ENCODE measurements around the gene PCDHB7. TPM values are rescaled to one million over a fixed set of nuclear protein-coding genes. Genes with fewer than 3 reads are reported as not detected.
"Not testable (repeated sequence)": the region's sequence is repeated elsewhere in the genome, so short reads cannot be mapped to it uniquely, and the experiment has no call there.

Gene PCDHB7
- total RNA-seq (not detected), total RNA-seq (0 reads per million in 2 donors)

GRCh38 chr5:141172381-141173204 is at the start of gene PCDHB7:
PCDHB7 (plus strand) TSS chr5:141172644; CDS start chr5:141172836, 192 bp downstream.
- H3K4me1 Mint-ChIP-seq, result peaks cover 6% of the 10 kb centered on the region
- H3K27me3 Mint-ChIP-seq, result peaks cover 35% of the 10 kb centered on the region
- no peak within 1 kb of the TSS for H3K27ac Mint-ChIP-seq
- no peaks in the 10 kb centered on the region for H3K9me3 ChIP-seq (ENCODE audit: control insufficient read depth, low read length, poor library complexity, severe bottlenecking)
- DNase-seq, result no peak
- ATAC-seq, result no peak
- no peak within 1 kb of the TSS for H3K4me3 Mint-ChIP-seq
- peaks cover 6% of the 10 kb centered on the region for H3K36me3 Mint-ChIP-seq (ENCODE audit: low read depth)

DNA sequence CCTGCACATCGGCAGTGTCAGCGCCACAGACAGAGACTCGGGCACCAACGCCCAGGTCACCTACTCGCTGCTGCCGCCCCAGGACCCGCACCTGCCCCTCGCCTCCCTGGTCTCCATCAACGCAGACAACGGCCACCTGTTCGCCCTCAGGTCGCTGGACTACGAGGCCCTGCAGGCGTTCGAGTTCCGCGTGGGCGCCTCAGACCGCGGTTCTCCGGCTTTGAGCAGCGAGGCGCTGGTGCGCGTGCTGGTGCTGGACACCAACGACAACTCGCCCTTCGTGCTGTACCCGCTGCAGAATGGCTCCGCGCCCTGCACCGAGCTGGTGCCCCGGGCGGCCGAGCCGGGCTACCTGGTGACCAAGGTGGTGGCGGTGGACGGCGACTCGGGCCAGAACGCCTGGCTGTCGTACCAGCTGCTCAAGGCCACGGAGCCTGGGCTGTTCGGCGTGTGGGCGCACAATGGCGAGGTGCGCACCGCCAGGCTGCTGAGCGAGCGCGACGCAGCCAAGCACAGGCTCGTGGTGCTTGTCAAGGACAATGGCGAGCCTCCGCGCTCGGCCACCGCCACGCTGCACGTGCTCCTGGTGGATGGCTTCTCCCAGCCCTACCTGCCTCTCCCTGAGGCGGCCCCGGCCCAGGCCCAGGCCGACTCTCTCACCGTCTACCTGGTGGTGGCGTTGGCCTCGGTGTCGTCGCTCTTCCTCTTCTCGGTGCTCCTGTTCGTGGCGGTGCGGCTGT is 48.9 kb upstream of the PCDHB7 start:
- not testable (repeated sequence) for H3K27ac Mint-ChIP-seq; ATAC-seq; H3K36me3 Mint-ChIP-seq (ENCODE audit: low read depth); H3K9me3 ChIP-seq (ENCODE audit: control insufficient read depth, low read length, poor library complexity, severe bottlenecking); H3K4me1 Mint-ChIP-seq; DNase-seq; H3K4me3 Mint-ChIP-seq
- peaks cover 24% of the 10 kb centered on the region for H3K27me3 Mint-ChIP-seq

DNA sequence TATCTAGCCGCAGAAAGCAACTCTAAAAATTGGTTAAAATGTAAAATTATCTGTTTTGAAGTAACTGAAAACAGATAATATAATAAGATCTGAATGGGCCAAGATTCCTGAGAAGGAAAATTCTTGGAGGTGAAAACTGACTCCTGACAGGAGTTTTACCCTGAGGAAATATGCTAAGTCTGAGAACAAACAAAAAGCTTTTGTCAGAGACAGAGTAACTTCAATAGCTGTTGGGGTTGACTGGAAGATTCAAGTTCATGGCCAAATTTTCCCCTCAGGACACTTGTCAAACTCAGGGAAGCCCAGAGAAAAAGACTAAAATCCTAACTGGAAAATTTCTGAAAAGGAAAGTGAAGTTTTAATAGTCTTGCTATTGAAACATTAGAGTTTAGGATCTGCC is 45.1 kb upstream of the PCDHB7 start:
- ATAC-seq, result no peak

DNA sequence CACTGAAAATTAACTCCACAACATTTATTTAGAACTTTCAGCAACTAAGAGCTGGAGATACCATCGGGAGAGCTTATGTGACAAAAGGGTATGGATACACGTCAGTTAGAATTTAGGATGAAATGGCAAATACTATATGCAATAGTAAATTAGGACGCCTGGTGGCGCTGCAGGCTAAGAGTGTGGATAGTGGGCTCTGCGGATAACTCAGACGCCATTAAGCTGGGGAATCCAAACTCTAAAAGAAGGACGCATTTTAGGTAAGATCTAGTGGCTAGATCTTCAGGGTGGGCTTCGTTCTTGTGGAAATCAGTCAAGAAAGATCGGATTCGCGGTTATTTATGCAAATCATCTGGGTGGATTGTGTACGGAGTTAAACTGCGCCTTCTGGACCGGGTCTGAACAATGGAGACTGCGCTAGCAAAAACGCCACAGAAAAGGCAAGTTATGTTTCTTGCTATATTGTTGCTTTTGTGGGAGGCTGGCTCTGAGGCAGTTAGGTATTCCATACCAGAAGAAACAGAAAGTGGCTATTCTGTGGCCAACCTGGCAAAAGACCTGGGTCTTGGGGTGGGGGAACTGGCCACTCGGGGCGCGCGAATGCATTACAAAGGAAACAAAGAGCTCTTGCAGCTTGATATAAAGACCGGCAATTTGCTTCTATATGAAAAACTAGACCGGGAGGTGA is 37.3 kb upstream of the PCDHB7 start, which contains the start of gene PCDHB5:
Gene PCDHB5 (plus strand): TSS at position 177 of the 688 bp plus-strand sequence. CDS start 229 bp downstream, at position 406.
- no peaks in the 10 kb centered on the region for H3K27me3 Mint-ChIP-seq
- H3K4me3 Mint-ChIP-seq, result peak within 1 kb of the TSS; percentile 15
- peaks cover 5% of the 10 kb centered on the region for H3K9me3 ChIP-seq (ENCODE audit: control insufficient read depth, low read length, poor library complexity, severe bottlenecking)
- no peak for DNase-seq
- H3K4me1 Mint-ChIP-seq, result no peaks in the 10 kb centered on the region
- no peaks in the 10 kb centered on the region for H3K36me3 Mint-ChIP-seq (ENCODE audit: low read depth)
- ATAC-seq, result no peak
- no peak within 1 kb of the TSS for H3K27ac Mint-ChIP-seq

More for the DNA sequence above, 45.1 kb upstream of the PCDHB7 start:
- Mint-ChIP-seq H3K27me3 (peaks cover 10% of the 10 kb centered on the region), H3K36me3 (ENCODE audit: low read depth) (no peaks in the 10 kb centered on the region), H3K4me3 (no peak overlapping the region), H3K4me1 (no peaks in the 10 kb centered on the region), H3K27ac (no peak overlapping the region)
- no peaks in the 10 kb centered on the region for H3K9me3 ChIP-seq (ENCODE audit: control insufficient read depth, low read length, poor library complexity, severe bottlenecking)
- no peak for DNase-seq

GRCh38 chr5:141135718-141136266 is 36.7 kb upstream of the PCDHB7 start:
- Mint-ChIP-seq H3K4me1 (no peaks in the 10 kb centered on the region), H3K27ac (no peak overlapping the region), H3K4me3 (no peak overlapping the region), H3K36me3 (ENCODE audit: low read depth) (no peaks in the 10 kb centered on the region), H3K27me3 (no peaks in the 10 kb centered on the region)
- DNase-seq, result no peak
- H3K9me3 ChIP-seq (ENCODE audit: control insufficient read depth, low read length, poor library complexity, severe bottlenecking), result peaks cover 5% of the 10 kb centered on the region
- no peak for ATAC-seq

GRCh38 chr5:141137346-141137745 is 35.1 kb upstream of the PCDHB7 start:
- not testable (repeated sequence) for DNase-seq; H3K27ac Mint-ChIP-seq; H3K36me3 Mint-ChIP-seq (ENCODE audit: low read depth); ATAC-seq; H3K4me3 Mint-ChIP-seq; H3K4me1 Mint-ChIP-seq; H3K9me3 ChIP-seq (ENCODE audit: control insufficient read depth, low read length, poor library complexity, severe bottlenecking); H3K27me3 Mint-ChIP-seq

- no peak for DNase-seq
- Mint-ChIP-seq H3K4me1 (no peaks in the 10 kb centered on the region), H3K27ac (no peak within 1 kb of the TSS), H3K27me3 (peaks cover 32% of the 10 kb centered on the region), H3K4me3 (no peak within 1 kb of the TSS), H3K36me3 (ENCODE audit: low read depth) (peaks cover 3% of the 10 kb centered on the region)
- no peak for ATAC-seq
- H3K9me3 ChIP-seq (ENCODE audit: control insufficient read depth, low read length, poor library complexity, severe bottlenecking), result no peaks in the 10 kb centered on the region
Measured at GRCh38 chr5:141149812-141150211, 22.6 kb upstream of the PCDHB7 start, which contains the start of gene PCDHB6. PCDHB6 (plus strand) TSS chr5:141150057; CDS start chr5:141150258, 201 bp downstream.

DNA sequence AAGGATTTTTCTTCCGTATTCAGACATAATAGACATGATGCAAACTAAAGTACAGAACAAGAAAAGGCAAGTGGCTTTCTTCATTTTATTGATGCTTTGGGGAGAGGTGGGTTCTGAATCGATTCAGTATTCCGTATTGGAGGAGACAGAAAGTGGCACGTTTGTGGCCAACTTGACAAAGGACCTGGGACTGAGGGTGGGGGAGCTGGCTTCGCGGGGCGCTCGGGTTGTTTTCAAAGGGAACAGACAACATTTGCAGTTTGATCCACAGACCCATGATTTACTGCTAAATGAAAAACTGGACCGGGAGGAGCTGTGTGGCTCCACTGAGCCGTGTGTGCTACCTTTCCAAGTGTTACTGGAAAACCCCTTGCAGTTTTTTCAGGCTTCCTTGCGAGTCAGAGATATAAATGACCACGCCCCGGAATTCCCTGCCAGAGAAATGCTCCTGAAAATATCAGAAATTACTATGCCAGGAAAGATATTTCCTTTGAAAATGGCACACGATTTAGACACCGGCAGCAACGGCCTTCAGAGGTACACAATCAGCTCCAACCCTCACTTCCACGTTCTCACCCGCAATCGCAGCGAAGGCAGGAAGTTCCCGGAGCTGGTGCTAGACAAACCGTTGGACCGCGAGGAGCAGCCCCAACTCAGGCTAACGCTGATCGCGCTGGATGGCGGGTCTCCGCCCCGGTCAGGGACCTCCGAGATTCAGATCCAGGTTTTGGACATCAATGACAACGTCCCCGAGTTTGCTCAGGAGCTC is 22.0 kb upstream of the PCDHB7 start:
- peaks cover 3% of the 10 kb centered on the region for H3K36me3 Mint-ChIP-seq (ENCODE audit: low read depth)
- no peak for ATAC-seq
- H3K9me3 ChIP-seq (ENCODE audit: control insufficient read depth, low read length, poor library complexity, severe bottlenecking), result no peaks in the 10 kb centered on the region
- no peaks in the 10 kb centered on the region for H3K4me1 Mint-ChIP-seq
- no peak overlapping the region for H3K27ac Mint-ChIP-seq
- no peak overlapping the region for H3K4me3 Mint-ChIP-seq
- no peak for DNase-seq
- peaks cover 26% of the 10 kb centered on the region for H3K27me3 Mint-ChIP-seq

- ATAC-seq (no peak), DNase-seq (no peak)
- H3K9me3 ChIP-seq (ENCODE audit: control insufficient read depth, low read length, poor library complexity, severe bottlenecking), result no peaks in the 10 kb centered on the region
- Mint-ChIP-seq H3K4me1 (no peaks in the 10 kb centered on the region), H3K27me3 (peaks cover 26% of the 10 kb centered on the region), H3K36me3 (ENCODE audit: low read depth) (peaks cover 3% of the 10 kb centered on the region), H3K27ac (no peak overlapping the region), H3K4me3 (no peak overlapping the region)
Measured at GRCh38 chr5:141150993-141151325, 21.5 kb upstream of the PCDHB7 start.

GRCh38 chr5:141151632-141152031 is 20.8 kb upstream of the PCDHB7 start:
- not testable (repeated sequence) for H3K27ac Mint-ChIP-seq; H3K9me3 ChIP-seq (ENCODE audit: control insufficient read depth, low read length, poor library complexity, severe bottlenecking); ATAC-seq; DNase-seq; H3K4me1 Mint-ChIP-seq; H3K4me3 Mint-ChIP-seq; H3K36me3 Mint-ChIP-seq (ENCODE audit: low read depth)
- H3K27me3 Mint-ChIP-seq, result peaks cover 30% of the 10 kb centered on the region

DNA sequence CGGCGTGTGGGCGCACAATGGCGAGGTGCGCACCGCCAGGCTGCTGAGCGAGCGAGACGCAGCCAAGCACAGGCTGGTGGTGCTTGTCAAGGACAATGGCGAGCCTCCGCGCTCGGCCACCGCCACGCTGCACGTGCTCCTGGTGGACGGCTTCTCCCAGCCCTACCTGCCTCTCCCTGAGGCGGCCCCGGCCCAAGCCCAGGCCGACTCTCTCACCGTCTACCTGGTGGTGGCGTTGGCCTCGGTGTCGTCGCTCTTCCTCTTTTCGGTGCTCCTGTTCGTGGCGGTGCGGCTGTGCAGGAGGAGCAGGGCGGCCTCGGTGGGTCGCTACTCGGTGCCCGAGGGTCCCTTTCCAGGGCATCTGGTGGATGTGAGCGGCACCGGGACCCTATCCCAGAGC is 20.3 kb upstream of the PCDHB7 start:
- not testable (repeated sequence) for H3K4me1 Mint-ChIP-seq; H3K4me3 Mint-ChIP-seq; DNase-seq; H3K27ac Mint-ChIP-seq; H3K36me3 Mint-ChIP-seq (ENCODE audit: low read depth); ATAC-seq; H3K9me3 ChIP-seq (ENCODE audit: control insufficient read depth, low read length, poor library complexity, severe bottlenecking)
- H3K27me3 Mint-ChIP-seq, result peaks cover 33% of the 10 kb centered on the region

GRCh38 chr5:141155540-141156374 is 16.7 kb upstream of the PCDHB7 start:
- Mint-ChIP-seq H3K27ac (no peak overlapping the region), H3K27me3 (peaks cover 29% of the 10 kb centered on the region), H3K4me1 (no peaks in the 10 kb centered on the region), H3K36me3 (ENCODE audit: low read depth) (peaks cover 3% of the 10 kb centered on the region), H3K4me3 (no peak overlapping the region)
- no peaks in the 10 kb centered on the region for H3K9me3 ChIP-seq (ENCODE audit: control insufficient read depth, low read length, poor library complexity, severe bottlenecking)
- DNase-seq (no peak), ATAC-seq (no peak)

All from T-helper 17 cell (primary cell).